Neuronal stem cell (in vitro differentiated cells): ENCODE measurements around the gene C2orf69. TPM values are rescaled to one million over a fixed set of nuclear protein-coding genes. Genes with fewer than 3 reads are reported as not detected.

Experiments
- DNase-seq: peaks from one replicate; pipeline ENCODE4 v3.0.0-alpha.2; 2013; ENCODE audit warnings: low spot score
- H2AFZ ChIP-seq: one replicate; pipeline ENCODE4 v1.6.1; 2013; ENCODE audit warnings: mild to moderate bottlenecking, low read length, inconsistent platforms
- H2AK5ac ChIP-seq: 2 replicates; pipeline ENCODE4 v1.6.1; 2013; ENCODE audit warnings: low read depth, mild to moderate bottlenecking, inconsistent platforms, low read length, moderate library complexity, mixed read lengths
- H2BK120ac ChIP-seq: 2 replicates; pipeline ENCODE4 v1.6.1; 2013; ENCODE audit warnings: low read depth, mild to moderate bottlenecking, inconsistent platforms, low read length, moderate library complexity, mixed read lengths
- H2BK12ac ChIP-seq: one replicate; pipeline ENCODE4 v1.6.1; 2013; ENCODE audit warnings: low read length, inconsistent platforms
- H2BK15ac ChIP-seq: 2 replicates; pipeline ENCODE4 v1.6.1; 2013; ENCODE audit warnings: mild to moderate bottlenecking, low read length, inconsistent platforms, mixed read lengths
- H2BK5ac ChIP-seq: one replicate; pipeline ENCODE4 v1.6.1; 2013; ENCODE audit warnings: inconsistent platforms, mild to moderate bottlenecking, low read length, moderate library complexity
- H3K14ac ChIP-seq: one replicate; pipeline ENCODE4 v1.6.1; 2013; ENCODE audit warnings: low read length, inconsistent platforms
- H3K18ac ChIP-seq: 2 replicates; pipeline ENCODE4 v1.6.1; 2013; ENCODE audit warnings: low read length, inconsistent platforms
- H3K23ac ChIP-seq: 2 replicates; pipeline ENCODE4 v1.6.1; 2013; ENCODE audit warnings: low read depth, mild to moderate bottlenecking, mixed read lengths, low read length, inconsistent platforms; ENCODE audit not compliant: poor library complexity
- H3K27ac ChIP-seq: replicated peaks from 3 replicates; pipeline ENCODE4 v1.5.1; 2013; ENCODE audit warnings: low read length, inconsistent platforms
- H3K27me3 ChIP-seq, 3 experiments: 2 replicates each; pipeline ENCODE4 v1.6.1; 2013; ENCODE audit warnings: low read length in 3 of 3, mild to moderate bottlenecking in 2 of 3, inconsistent platforms in 1 of 3, low read depth in 1 of 3, mixed read lengths in 1 of 3, moderate library complexity in 1 of 3; ENCODE audit not compliant: control insufficient read depth in 3 of 3, insufficient read depth in 3 of 3
- H3K36me3 ChIP-seq, 2 donors: replicated peaks in 1 of 2; 2 replicates each; pipeline ENCODE4 v1.6.1; 2013; ENCODE audit warnings: low read length in 2 of 2; ENCODE audit not compliant: control insufficient read depth in 2 of 2, insufficient read depth in 2 of 2
- H3K4ac ChIP-seq: 2 replicates; pipeline ENCODE4 v1.6.1; 2013; ENCODE audit warnings: inconsistent platforms, mild to moderate bottlenecking, low read length, moderate library complexity
- H3K4me1 ChIP-seq, 2 donors: 1 replicate in 1 of 2; 2 replicates in 1 of 2; pipeline ENCODE4 v1.6.1; 2013; ENCODE audit warnings: low read length in 2 of 2, low read depth in 1 of 2; ENCODE audit not compliant: control insufficient read depth in 2 of 2, insufficient read depth in 1 of 2
- H3K4me2 ChIP-seq: one replicate; pipeline ENCODE4 v1.6.1; 2013; ENCODE audit warnings: mild to moderate bottlenecking, low read length, inconsistent platforms; ENCODE audit not compliant: insufficient read depth, poor library complexity, severe bottlenecking
- H3K4me3 ChIP-seq, 2 donors: 2 replicates each; pipeline ENCODE4 v1.5.1; 2013; ENCODE audit warnings: low read length in 2 of 2, mild to moderate bottlenecking in 2 of 2, inconsistent platforms in 1 of 2, moderate library complexity in 1 of 2
- H3K79me1 ChIP-seq: one replicate; pipeline ENCODE4 v1.6.1; 2013; ENCODE audit warnings: low read depth, mild to moderate bottlenecking, inconsistent platforms, low read length, moderate library complexity
- H3K9ac ChIP-seq: one replicate; pipeline ENCODE4 v1.6.1; 2013; ENCODE audit warnings: mild to moderate bottlenecking, low read depth, low read length, inconsistent platforms; ENCODE audit not compliant: poor library complexity
- H3K9me3 ChIP-seq, 2 donors: replicated peaks in 1 of 2; 2 replicates each; pipeline versions ENCODE3 to v1.6.1; 2013; ENCODE audit warnings: low read length in 2 of 2, mild to moderate bottlenecking in 2 of 2, inconsistent platforms in 1 of 2, low read depth in 1 of 2, mixed read lengths in 1 of 2, moderate library complexity in 1 of 2; ENCODE audit not compliant: control insufficient read depth in 2 of 2, insufficient read depth in 1 of 2
- H4K8ac ChIP-seq: one replicate; pipeline ENCODE4 v1.6.1; 2013; ENCODE audit warnings: low read depth, mild to moderate bottlenecking, inconsistent platforms, low read length, moderate library complexity
- H4K91ac ChIP-seq: one replicate; pipeline ENCODE4 v1.6.1; 2013; ENCODE audit warnings: low read length, low read depth, mild to moderate bottlenecking, inconsistent platforms; ENCODE audit not compliant: poor library complexity
- WGBS, 2 donors: extraction: QIAGEN DNeasy Blood & Tissue Kit; methylation state at CpG; one replicate each; pipeline ENCODE4 v1.1.7; 2013; ENCODE audit warnings: missing lambda C conversion rate in 2 of 2, mixed read lengths in 1 of 2; ENCODE audit not compliant: insufficient read length in 2 of 2, insufficient replicate concordance in 1 of 2; ENCODE audit errors: extremely low coverage in 2 of 2; 5-methylcytosine and 5-hydroxymethylcytosine counted together
- polyA plus RNA-seq, 2 experiments: library from polyadenylated mRNA; stranded (reverse); fragments of 200-250 nt; gene quantifications; one replicate each; pipeline ENCODE4 v1.2.3, GENCODE V29; 2013

C2orf69 gene
- polyA plus RNA-seq (2013, experiment 1 of 2) = 17.5 TPM
- 18.0 TPM for polyA plus RNA-seq (2013, experiment 2 of 2)

GRCh38 chr2:199911052-199911876 lies at the start of gene C2orf69:
Gene C2orf69, plus strand, starts transcription at chr2:199911293. Its CDS starts 146 bp downstream, at chr2:199911439.
- Histone ChIP-seq H2BK120ac (no peak within 1 kb of the TSS), H3K23ac (peak within 1 kb of the TSS; percentile 94), H3K79me1 (peaks cover 2% of the 10 kb centered on the region), H3K9me3 (peaks cover 0 to 7% of the 10 kb centered on the region in 2 donors), H2AFZ (peak within 1 kb of the TSS; percentile 95), H4K91ac (peak within 1 kb of the TSS; percentile 96), H3K4me3 (peak within 1 kb of the TSS; percentile 84 to 98), H3K18ac (peak within 1 kb of the TSS; percentile 98), H3K36me3 (peaks cover 3 to 27% of the 10 kb centered on the region in 2 donors), H2AK5ac (peak within 1 kb of the TSS; percentile 74), H3K4ac (peak within 1 kb of the TSS; percentile 55), H3K4me2 (peak within 1 kb of the TSS; percentile 54), H3K9ac (peak within 1 kb of the TSS; percentile 96), H2BK15ac (no peak within 1 kb of the TSS), H2BK5ac (peak within 1 kb of the TSS; percentile 96), H3K14ac (peak within 1 kb of the TSS; percentile 97), H3K27me3 (no peaks in the 10 kb centered on the region), H2BK12ac (no peak within 1 kb of the TSS), H4K8ac (no peak within 1 kb of the TSS), H3K27ac (peak within 1 kb of the TSS; percentile 94), H3K4me1 (no peaks in the 10 kb centered on the region)
- DNase-seq = peak; percentile 97
- no CpG with 5 or more reads among the region's 85 CpGs for WGBS, 2 donors

GRCh38 chr2:199862788-199863187 lies 48.3 kb upstream of the C2orf69 start:
- Histone ChIP-seq H3K9me3 (no peaks in the 10 kb centered on the region), H3K4ac (no peak overlapping the region), H4K91ac (no peak overlapping the region), H4K8ac (no peak overlapping the region), H2BK15ac (no peak overlapping the region), H3K27me3 (peaks cover 0 to 27% (median 0%) of the 10 kb centered on the region in 3 experiments), H3K79me1 (no peaks in the 10 kb centered on the region), H2BK5ac (no peak overlapping the region), H2BK120ac (no peak overlapping the region), H3K4me3 (no peak overlapping the region), H3K4me1 (no peaks in the 10 kb centered on the region), H3K4me2 (no peak overlapping the region), H3K9ac (no peak overlapping the region), H3K23ac (no peak overlapping the region), H3K18ac (no peak overlapping the region), H3K14ac (no peak overlapping the region), H2BK12ac (no peak overlapping the region), H3K27ac (no peak overlapping the region), H3K36me3 (no peaks in the 10 kb centered on the region), H2AK5ac (no peak overlapping the region), H2AFZ (no peak overlapping the region)
- WGBS, 2 donors = no CpG with 5 or more reads among the region's 3 CpGs
- no peak for DNase-seq

DNA sequence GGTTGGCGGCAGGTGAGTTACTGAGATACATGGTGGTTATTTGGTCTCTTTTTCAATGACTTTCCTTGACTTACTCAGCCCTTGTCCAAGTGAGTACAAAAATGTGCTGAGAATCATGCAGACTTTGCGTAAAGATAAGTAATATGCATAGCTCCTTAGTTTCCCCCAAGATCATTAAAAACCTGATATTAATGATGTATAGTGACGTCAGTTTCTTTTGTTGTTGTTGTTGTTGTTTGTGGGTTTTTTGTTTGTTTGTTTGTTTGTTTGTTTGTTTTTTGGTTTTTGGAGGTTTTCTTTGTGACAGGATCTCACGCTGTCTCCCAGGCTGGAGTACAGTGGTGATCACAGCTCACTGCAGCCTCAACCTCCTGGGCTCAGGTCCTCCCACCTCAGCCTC lies 45.2 kb upstream of the C2orf69 start:
- peaks cover 0 to 27% (median 0%) of the 10 kb centered on the region in 3 experiments for H3K27me3 ChIP-seq
- H2AK5ac ChIP-seq = no peak overlapping the region
- no peak overlapping the region for H2AFZ ChIP-seq
- H3K36me3 ChIP-seq = no peaks in the 10 kb centered on the region
- no peak overlapping the region for H4K8ac ChIP-seq
- H3K18ac ChIP-seq = no peak overlapping the region
- no peak for DNase-seq
- no peak overlapping the region for H2BK120ac ChIP-seq
- no peak overlapping the region for H3K4me3 ChIP-seq
- no peak overlapping the region for H2BK12ac ChIP-seq
- H3K4me2 ChIP-seq = no peak overlapping the region
- peaks cover 0 to 4% of the 10 kb centered on the region in 2 donors for H3K4me1 ChIP-seq
- H3K9me3 ChIP-seq = no peaks in the 10 kb centered on the region
- H3K9ac ChIP-seq = no peak overlapping the region
- no peak overlapping the region for H4K91ac ChIP-seq
- no peak overlapping the region for H3K14ac ChIP-seq
- H2BK15ac ChIP-seq = no peak overlapping the region
- no peak overlapping the region for H3K23ac ChIP-seq
- no CpG with 5 or more reads among the region's 4 CpGs for WGBS, 2 donors
- no peak overlapping the region for H2BK5ac ChIP-seq
- no peak overlapping the region for H3K4ac ChIP-seq
- no peaks in the 10 kb centered on the region for H3K79me1 ChIP-seq
- H3K27ac ChIP-seq = no peak overlapping the region

- Histone ChIP-seq H3K23ac (no peak overlapping the region), H3K4me2 (no peak overlapping the region), H2BK12ac (no peak overlapping the region), H3K79me1 (no peaks in the 10 kb centered on the region), H2BK5ac (no peak overlapping the region), H3K27me3 (peaks cover 0 to 17% (median 0%) of the 10 kb centered on the region in 3 experiments), H2BK15ac (no peak overlapping the region), H4K8ac (no peak overlapping the region), H3K9me3 (no peaks in the 10 kb centered on the region), H3K4me1 (peaks cover 0 to 4% of the 10 kb centered on the region in 2 donors), H3K18ac (no peak overlapping the region), H3K14ac (no peak overlapping the region), H2AFZ (no peak overlapping the region), H3K9ac (no peak overlapping the region), H3K27ac (no peak overlapping the region), H3K4me3 (no peak overlapping the region), H2BK120ac (no peak overlapping the region), H3K36me3 (no peaks in the 10 kb centered on the region), H3K4ac (no peak overlapping the region), H4K91ac (no peak overlapping the region), H2AK5ac (no peak overlapping the region)
- WGBS, 2 donors = no CpG with 5 or more reads among the region's 5 CpGs
- DNase-seq = no peak
Observed at GRCh38 chr2:199868431-199869226, 42.5 kb upstream of the C2orf69 start.
